ENCODE measurements around the gene KCNS1. TPM values are rescaled to one million over a fixed set of nuclear protein-coding genes. Genes with fewer than 3 reads are reported as not detected.

Gene KCNS1
- total RNA-seq, 2 donors from 2014 or later: 0.18 to 1.5 TPM

- H3K4me1 ChIP-seq (ENCODE audit: control insufficient read depth, insufficient read depth, low read length): no peaks in the 10 kb centered on the region
- H3K27ac ChIP-seq (ENCODE audit: low read depth, low read length): no peak overlapping the region
- no peak for DNase-seq
- no peaks in the 10 kb centered on the region for H3K36me3 ChIP-seq (ENCODE audit: control insufficient read depth, insufficient read depth, low read length)
- Mint-ChIP-seq H3K9me3 (no peaks in the 10 kb centered on the region), H3K36me3 (ENCODE audit: low read depth) (peaks cover 17% of the 10 kb centered on the region), H3K27me3 (ENCODE audit: insufficient read depth) (no peaks in the 10 kb centered on the region), H3K4me3 (no peak overlapping the region), H3K4me1 (peaks cover 6% of the 10 kb centered on the region), H3K27ac (peak overlapping the region; percentile 40)
- peaks cover under 1% of the 10 kb centered on the region for H3K9me3 ChIP-seq (ENCODE audit: control insufficient read depth, low read length)
- TF ChIP-seq CTCF (conservative IDR thresholded peaks at IDR 0.05): no peak
- no peak overlapping the region for H3K9ac ChIP-seq (ENCODE audit: extremely low read depth, low read length, poor library complexity, severe bottlenecking)
- WGBS, 2 experiments (ENCODE audit: insufficient coverage in 1 of 2, insufficient read length in 1 of 2): 79 to 84% methylated on average over 7 of the region's 7 CpGs
- H3K4me3 ChIP-seq (ENCODE audit: low read length): no peak overlapping the region
- no peaks in the 10 kb centered on the region for H3K27me3 ChIP-seq (ENCODE audit: control insufficient read depth, insufficient read depth, low read length, poor library complexity, severe bottlenecking)
These were observed 12.7 kb downstream of the KCNS1 start for GRCh38 chr20:45088247-45088646.

GRCh38 chr20:45087814-45088213, 13.1 kb downstream of the KCNS1 start:
- Histone ChIP-seq H3K4me3 (ENCODE audit: low read length) (no peak overlapping the region), H3K36me3 (ENCODE audit: control insufficient read depth, insufficient read depth, low read length) (peaks cover 3% of the 10 kb centered on the region), H3K9me3 (ENCODE audit: control insufficient read depth, low read length) (peaks cover 5% of the 10 kb centered on the region), H3K27ac (ENCODE audit: low read depth, low read length) (no peak overlapping the region), H3K27me3 (ENCODE audit: control insufficient read depth, insufficient read depth, low read length, poor library complexity, severe bottlenecking) (no peaks in the 10 kb centered on the region), H3K4me1 (ENCODE audit: control insufficient read depth, insufficient read depth, low read length) (no peaks in the 10 kb centered on the region), H3K9ac (ENCODE audit: extremely low read depth, low read length, poor library complexity, severe bottlenecking) (no peak overlapping the region)
- Mint-ChIP-seq H3K36me3 (ENCODE audit: low read depth) (peaks cover 22% of the 10 kb centered on the region), H3K9me3 (peaks cover 2% of the 10 kb centered on the region), H3K27ac (peak overlapping the region; percentile 40), H3K4me1 (peaks cover 6% of the 10 kb centered on the region), H3K4me3 (no peak overlapping the region), H3K27me3 (ENCODE audit: insufficient read depth) (no peaks in the 10 kb centered on the region)
- no peak for DNase-seq
- TF ChIP-seq CTCF (conservative IDR thresholded peaks at IDR 0.05): no peak
- 94% methylated on average over 1 of the region's 1 CpG; no CpG with 5 or more reads in 1 of the 2 experiments for WGBS, 2 experiments (ENCODE audit: insufficient coverage in 1 of 2, insufficient read length in 1 of 2)

DNA sequence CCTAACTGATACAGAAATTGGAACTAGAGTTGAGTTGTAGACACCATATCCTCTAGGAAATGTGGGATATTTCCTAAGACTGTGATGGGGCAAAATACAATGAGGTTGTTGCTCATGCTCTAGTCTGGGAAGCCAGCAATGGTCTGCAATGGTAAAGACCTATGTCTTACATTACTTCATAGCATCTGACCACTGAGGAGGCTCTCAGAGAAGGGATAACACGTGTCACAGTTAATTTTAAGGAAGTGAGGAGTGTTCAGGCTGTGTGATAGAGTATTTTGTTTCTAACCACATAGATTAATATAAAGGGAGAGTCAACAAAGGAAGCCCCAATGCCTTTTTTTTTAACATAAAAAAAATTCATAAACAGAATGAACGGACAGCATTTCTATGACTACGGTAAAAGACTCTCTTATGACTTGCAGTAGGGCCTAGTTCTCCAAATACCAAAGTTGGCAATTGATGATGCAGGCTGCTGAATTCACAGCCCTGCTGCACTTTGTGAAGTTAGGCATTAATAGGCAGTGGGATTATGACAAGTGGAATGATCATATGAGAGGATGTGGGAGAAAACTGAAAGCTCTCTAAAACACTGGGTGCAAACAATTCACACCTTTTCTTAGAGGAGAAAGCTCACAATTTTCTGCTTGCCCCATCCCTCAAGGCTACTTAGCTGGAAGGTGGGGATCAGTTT, 13.7 kb downstream of the KCNS1 start:
- Mint-ChIP-seq H3K4me1 (peaks cover 6% of the 10 kb centered on the region), H3K27ac (no peak overlapping the region), H3K27me3 (ENCODE audit: insufficient read depth) (no peaks in the 10 kb centered on the region), H3K4me3 (no peak overlapping the region), H3K36me3 (ENCODE audit: low read depth) (peaks cover 27% of the 10 kb centered on the region), H3K9me3 (peaks cover 8% of the 10 kb centered on the region)
- H3K27ac ChIP-seq (ENCODE audit: low read depth, low read length): no peak overlapping the region
- no peak overlapping the region for H3K4me3 ChIP-seq (ENCODE audit: low read length)
- 95 to 98% methylated on average over 2 of the region's 3 CpGs for WGBS, 2 experiments (ENCODE audit: insufficient coverage in 1 of 2, insufficient read length in 1 of 2)
- no peak overlapping the region for H3K9ac ChIP-seq (ENCODE audit: extremely low read depth, low read length, poor library complexity, severe bottlenecking)
- H3K9me3 ChIP-seq (ENCODE audit: control insufficient read depth, low read length): peaks cover 10% of the 10 kb centered on the region
- no peak for DNase-seq
- no peak for TF ChIP-seq CTCF (conservative IDR thresholded peaks at IDR 0.05)
- no peaks in the 10 kb centered on the region for H3K27me3 ChIP-seq (ENCODE audit: control insufficient read depth, insufficient read depth, low read length, poor library complexity, severe bottlenecking)
- H3K4me1 ChIP-seq (ENCODE audit: control insufficient read depth, insufficient read depth, low read length): no peaks in the 10 kb centered on the region
- H3K36me3 ChIP-seq (ENCODE audit: control insufficient read depth, insufficient read depth, low read length): peaks cover 9% of the 10 kb centered on the region

All from endodermal cell (in vitro differentiated cells).